ENCODE measurements around the gene GINS3. TPM values are rescaled to one million over a fixed set of nuclear protein-coding genes. Genes with fewer than 3 reads are reported as not detected.

GINS3 gene
- total and polyA plus RNA-seq, 10 of the 15 experiments (the other 5 are each of a cell fraction or from before 2014, with no cell fraction given): 13.6 to 22.4 (median 15.6) TPM

GRCh38 chr16:58378401-58378800 is 13.9 kb upstream of the GINS3 start (continued):
- TF ChIP-seq ZBTB40 (IDR thresholded peaks at IDR 0.05; ENCODE audit: borderline replicate concordance) (no peak), BHLHE40 (IDR thresholded peaks at IDR 0.05; ENCODE audit: borderline replicate concordance in 1 of 2, low read depth in 2 of 2, low read length in 1 of 2) (no peak), SMAD1 (IDR thresholded peaks at IDR 0.05; ENCODE audit: low read depth, partially characterized antibody) (no peak), ZNF384 (IDR thresholded peaks at IDR 0.05; ENCODE audit: borderline replicate concordance, low read depth, low read length) (no peak), RUNX3 (IDR thresholded peaks at IDR 0.05; ENCODE audit: low read length) (no peak), ZZZ3 (IDR thresholded peaks at IDR 0.05; ENCODE audit: control insufficient read depth, insufficient read length, low read depth) (no peak)

- DNase-seq (ENCODE audit: low read depth, low spot score) (no peak), FAIRE-seq (no peak), ATAC-seq (no peak)
- BruUV-seq (replicated peaks): no TSS peak
- Histone ChIP-seq H2AFZ (ENCODE audit: control insufficient read depth, low read depth, low read length) (no peak overlapping the region), H3K4me2 (ENCODE audit: control insufficient read depth, insufficient read depth) (no peak overlapping the region), H3K9me3 (replicated peaks; ENCODE audit: control insufficient read depth, insufficient read depth, low read length) (no peaks in the 10 kb centered on the region), H3K9ac (ENCODE audit: control insufficient read depth, insufficient read depth, low read length) (no peak overlapping the region), H3K4me3 (no peak overlapping the region), H3K4me1 (ENCODE audit: control insufficient read depth, insufficient read depth, low read length) (no peaks in the 10 kb centered on the region), H3K36me3 (ENCODE audit: control insufficient read depth in 2 of 2, insufficient read depth in 2 of 2, low read length in 1 of 2) (no peaks in the 10 kb centered on the region), H4K20me1 (ENCODE audit: control insufficient read depth, insufficient read depth) (no peaks in the 10 kb centered on the region), H3K27me3 (replicated peaks in 1 of 2; ENCODE audit: control insufficient read depth in 2 of 2, insufficient read depth in 2 of 2, low read length in 1 of 2) (no peaks in the 10 kb centered on the region), H3K79me2 (ENCODE audit: control insufficient read depth, insufficient read depth, low read length) (no peaks in the 10 kb centered on the region), H3K27ac (ENCODE audit: control insufficient read depth, insufficient read depth) (no peak overlapping the region)
- ChIA-PET CTCF (no interaction called here), POLR2A (no interaction called here), SMC1A (ENCODE audit: uncharacterized antibody, unreplicated experiment) (no interaction called here), RAD21 (ENCODE audit: unreplicated experiment) (no interaction called here)
- in situ Hi-C loops (cut with MboI) (no loop called here), intact Hi-C loops (cut with micrococcal nuclease; ENCODE audit: unreplicated experiment) (no loop called here)
- WGBS (ENCODE audit: insufficient coverage, insufficient replicate concordance, low lambda C conversion rate, missing lambda C conversion rate): 6% methylated on average over 4 of the region's 4 CpGs
- no peak for TF ChIP-seq RELB (IDR thresholded peaks at IDR 0.05; ENCODE audit: low read depth)
- TF ChIP-seq POU2F2 (IDR thresholded peaks at IDR 0.05; ENCODE audit: borderline replicate concordance, low read depth, low read length): no peak
- no peak for TF ChIP-seq NFIC (IDR thresholded peaks at IDR 0.05; ENCODE audit: low read depth, low read length)
- no peak for TF ChIP-seq CEBPB (IDR thresholded peaks at IDR 0.05; ENCODE audit: borderline replicate concordance in 1 of 2, low read depth in 2 of 2, low read length in 2 of 2)
- no peak for TF ChIP-seq SP1 (IDR thresholded peaks at IDR 0.05; ENCODE audit: low read depth, low read length)
- TF ChIP-seq NFYA (IDR thresholded peaks at IDR 0.05; ENCODE audit: borderline replicate concordance, low read depth, low read length): no peak
- no peak for TF ChIP-seq EGR1 (IDR thresholded peaks at IDR 0.05; ENCODE audit: borderline replicate concordance in 1 of 2, low read depth in 2 of 2, low read length in 2 of 2)
- no peak for TF ChIP-seq KLF5 (IDR thresholded peaks at IDR 0.05; ENCODE audit: partially characterized antibody)
- no peak for TF ChIP-seq ATF2 (IDR thresholded peaks at IDR 0.05; ENCODE audit: low read length)
- no peak for TF ChIP-seq DPF2 (IDR thresholded peaks at IDR 0.05)
Measured at GRCh38 chr16:58379736-58380135, 12.5 kb upstream of the GINS3 start.
